HFFc6 (cell line): ENCODE results near the gene LBX1. TPM values are rescaled to one million over a fixed set of nuclear protein-coding genes. Genes with fewer than 3 reads are reported as not detected.

ENCODE experiments used
- DNase-seq: peaks from one replicate; pipeline ENCODE4 v3.0.0-alpha.2; 2018
- H3K27ac Mint-ChIP-seq: 2 replicates; pipeline ENCODE4 v1.8.0; 2020; ENCODE audit warnings: mild to moderate bottlenecking, mixed read lengths
- H3K27me3 Mint-ChIP-seq: 2 replicates; pipeline ENCODE4 v1.8.0; 2021; ENCODE audit warnings: mild to moderate bottlenecking, moderate library complexity, mixed read lengths; ENCODE audit not compliant: insufficient read depth
- H3K36me3 Mint-ChIP-seq: 2 replicates; pipeline ENCODE4 v1.8.0; 2021; ENCODE audit warnings: low read depth, mixed read lengths
- H3K4me1 Mint-ChIP-seq: 2 replicates; pipeline ENCODE4 v1.8.0; 2020; ENCODE audit warnings: low read depth, mixed read lengths
- H3K4me3 Mint-ChIP-seq: 2 replicates; pipeline ENCODE4 v1.8.0; 2020; ENCODE audit warnings: mild to moderate bottlenecking, moderate library complexity, mixed read lengths
- H3K9me3 Mint-ChIP-seq: 2 replicates; pipeline ENCODE4 v1.8.0; 2020; ENCODE audit warnings: mild to moderate bottlenecking, mixed read lengths
- total RNA-seq, 6 experiments: library from RNA; stranded (reverse); fragmentation: NEBNext Ultra II Directional; extraction: Animal tissue kit (Norgen Biotek cat#: 25700); gene quantifications; 2 replicates in 1 of 6; 3 replicates in 5 of 6; pipeline ENCODE4 v1.2.3, GENCODE V29; 2021
- TF ChIP-seq, protein P1 (sequence below): fragments of 200-600 bp; sonication (generic); IDR thresholded peaks from 2 replicates; pipeline ENCODE4 v1.5.0; 2021; ENCODE audit warnings: antibody characterized with exemption, mild to moderate bottlenecking

The LBX1 gene
- total RNA-seq, 6 experiments from 2014 or later = not detected

DNA sequence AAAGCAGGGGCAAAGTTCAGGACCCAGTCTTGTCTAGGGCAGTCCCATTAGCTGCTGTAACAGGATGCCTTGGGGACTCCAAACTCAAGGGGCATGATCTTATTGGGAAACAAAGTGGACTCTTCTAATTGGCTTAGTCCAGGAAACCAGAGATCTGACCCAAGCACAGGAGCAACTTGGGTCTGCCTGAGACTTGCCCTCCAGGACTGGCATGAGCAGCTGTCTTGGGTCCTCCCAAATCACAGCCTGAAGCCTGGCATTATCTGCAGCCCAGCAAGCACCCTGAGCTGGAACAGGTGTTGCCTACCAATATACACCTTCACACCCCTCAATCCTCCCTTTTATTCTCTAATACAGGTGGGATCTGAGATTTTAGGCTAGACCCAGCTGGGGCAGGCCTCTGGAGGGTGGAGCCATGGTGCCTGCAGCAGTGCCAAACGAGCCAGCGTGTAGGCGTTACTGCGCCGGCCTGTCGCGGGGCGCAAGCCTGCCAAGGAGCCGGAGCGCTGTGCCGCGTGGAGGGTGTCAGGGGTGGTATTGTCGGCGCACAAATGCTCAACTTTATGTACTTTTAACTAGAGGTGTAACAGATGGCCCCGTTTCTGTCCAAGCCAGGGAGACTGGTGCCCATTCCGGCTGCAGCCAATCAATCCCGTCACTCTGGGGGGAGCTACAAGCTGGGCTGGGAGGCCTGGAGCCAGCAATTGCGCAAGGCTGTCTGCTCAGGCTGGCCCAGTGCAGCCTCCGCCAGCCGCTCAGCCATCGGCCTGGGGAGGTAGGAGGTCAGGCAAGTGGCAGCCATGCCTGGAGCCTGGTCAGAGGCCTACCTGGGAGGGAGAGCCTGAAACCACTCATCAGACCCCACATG is 12.8 kb upstream of the LBX1 start:
- no peak overlapping the region for H3K4me3 Mint-ChIP-seq

DNA sequence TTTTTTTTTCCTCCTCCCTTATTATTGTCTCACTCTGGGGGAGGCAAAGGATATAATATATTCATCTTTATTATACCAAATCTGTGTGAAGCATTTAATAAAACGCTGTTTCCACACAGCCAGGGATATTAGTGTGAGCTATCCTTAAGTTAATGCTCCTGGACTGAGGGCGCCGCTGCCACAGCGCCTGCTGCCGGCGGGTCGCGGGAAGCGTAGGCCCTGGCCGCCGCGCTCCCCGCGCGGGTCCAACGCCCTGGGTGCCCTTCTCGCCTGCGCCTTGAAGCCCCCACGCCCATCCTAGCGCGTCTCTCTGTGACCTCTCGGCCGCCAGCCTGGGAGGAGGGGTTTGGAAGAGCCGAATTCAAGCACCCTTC is 9.5 kb upstream of the LBX1 start:
- no peak overlapping the region for H3K27ac Mint-ChIP-seq
- H3K4me3 Mint-ChIP-seq = no peak overlapping the region
- H3K27me3 Mint-ChIP-seq = peaks cover 61% of the 10 kb centered on the region
- no peak for DNase-seq
- TF ChIP-seq, protein P1, sequence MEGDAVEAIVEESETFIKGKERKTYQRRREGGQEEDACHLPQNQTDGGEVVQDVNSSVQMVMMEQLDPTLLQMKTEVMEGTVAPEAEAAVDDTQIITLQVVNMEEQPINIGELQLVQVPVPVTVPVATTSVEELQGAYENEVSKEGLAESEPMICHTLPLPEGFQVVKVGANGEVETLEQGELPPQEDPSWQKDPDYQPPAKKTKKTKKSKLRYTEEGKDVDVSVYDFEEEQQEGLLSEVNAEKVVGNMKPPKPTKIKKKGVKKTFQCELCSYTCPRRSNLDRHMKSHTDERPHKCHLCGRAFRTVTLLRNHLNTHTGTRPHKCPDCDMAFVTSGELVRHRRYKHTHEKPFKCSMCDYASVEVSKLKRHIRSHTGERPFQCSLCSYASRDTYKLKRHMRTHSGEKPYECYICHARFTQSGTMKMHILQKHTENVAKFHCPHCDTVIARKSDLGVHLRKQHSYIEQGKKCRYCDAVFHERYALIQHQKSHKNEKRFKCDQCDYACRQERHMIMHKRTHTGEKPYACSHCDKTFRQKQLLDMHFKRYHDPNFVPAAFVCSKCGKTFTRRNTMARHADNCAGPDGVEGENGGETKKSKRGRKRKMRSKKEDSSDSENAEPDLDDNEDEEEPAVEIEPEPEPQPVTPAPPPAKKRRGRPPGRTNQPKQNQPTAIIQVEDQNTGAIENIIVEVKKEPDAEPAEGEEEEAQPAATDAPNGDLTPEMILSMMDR = peak; percentile 65
- no peaks in the 10 kb centered on the region for H3K36me3 Mint-ChIP-seq
- H3K9me3 Mint-ChIP-seq = no peaks in the 10 kb centered on the region
- H3K4me1 Mint-ChIP-seq = peaks cover 6% of the 10 kb centered on the region

More for the DNA sequence above, 12.8 kb upstream of the LBX1 start:
- Mint-ChIP-seq H3K27ac (no peak overlapping the region), H3K4me1 (peaks cover 21% of the 10 kb centered on the region), H3K9me3 (no peaks in the 10 kb centered on the region), H3K36me3 (peaks cover 5% of the 10 kb centered on the region; the same call in 1 of the 2 replicates), H3K27me3 (peaks cover 42% of the 10 kb centered on the region)
- TF ChIP-seq, protein P1 = no peak
- no peak for DNase-seq

DNA sequence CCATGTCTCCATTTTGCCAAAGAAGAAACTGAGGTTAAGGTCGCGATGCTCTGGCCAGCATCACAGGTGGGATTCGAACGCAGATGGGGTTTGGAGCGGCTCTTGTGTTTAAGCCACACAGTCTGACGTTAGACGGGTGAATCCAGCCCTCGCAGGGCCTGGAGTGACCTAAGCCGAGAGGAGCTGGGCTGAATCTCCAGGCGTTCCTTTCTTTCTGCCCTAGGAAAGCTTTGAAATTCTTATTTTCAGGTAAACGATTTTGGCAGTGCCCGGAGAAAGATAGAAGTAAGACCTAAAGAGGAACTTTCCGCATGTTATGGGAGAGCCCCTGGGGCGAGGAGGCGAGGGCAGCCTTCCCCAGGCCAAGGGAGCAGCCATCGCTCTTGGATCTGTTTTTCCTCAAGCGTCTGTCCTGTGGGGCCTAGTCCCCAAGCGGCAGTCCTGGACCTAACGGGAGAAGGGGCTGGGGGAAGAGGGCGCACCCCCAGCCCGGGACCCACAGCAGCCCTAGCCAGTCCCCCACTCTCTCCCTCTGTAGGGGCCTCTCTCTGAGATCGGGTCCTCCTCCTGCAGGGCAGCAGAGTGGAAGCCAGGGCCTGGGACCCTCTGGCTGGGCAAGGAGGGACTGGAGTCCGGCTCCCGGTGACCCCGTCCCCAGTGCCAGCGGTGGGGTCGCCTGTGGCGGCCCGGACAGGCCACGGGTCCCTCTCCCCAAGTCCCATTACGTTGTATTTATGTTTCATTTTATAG is 8.9 kb upstream of the LBX1 start:
- H3K4me1 Mint-ChIP-seq = peaks cover 6% of the 10 kb centered on the region
- TF ChIP-seq, protein P1 = no peak
- H3K27ac Mint-ChIP-seq = no peak overlapping the region
- peaks cover 67% of the 10 kb centered on the region for H3K27me3 Mint-ChIP-seq
- H3K36me3 Mint-ChIP-seq = no peaks in the 10 kb centered on the region
- no peaks in the 10 kb centered on the region for H3K9me3 Mint-ChIP-seq
- no peak overlapping the region for H3K4me3 Mint-ChIP-seq
- no peak for DNase-seq

DNA sequence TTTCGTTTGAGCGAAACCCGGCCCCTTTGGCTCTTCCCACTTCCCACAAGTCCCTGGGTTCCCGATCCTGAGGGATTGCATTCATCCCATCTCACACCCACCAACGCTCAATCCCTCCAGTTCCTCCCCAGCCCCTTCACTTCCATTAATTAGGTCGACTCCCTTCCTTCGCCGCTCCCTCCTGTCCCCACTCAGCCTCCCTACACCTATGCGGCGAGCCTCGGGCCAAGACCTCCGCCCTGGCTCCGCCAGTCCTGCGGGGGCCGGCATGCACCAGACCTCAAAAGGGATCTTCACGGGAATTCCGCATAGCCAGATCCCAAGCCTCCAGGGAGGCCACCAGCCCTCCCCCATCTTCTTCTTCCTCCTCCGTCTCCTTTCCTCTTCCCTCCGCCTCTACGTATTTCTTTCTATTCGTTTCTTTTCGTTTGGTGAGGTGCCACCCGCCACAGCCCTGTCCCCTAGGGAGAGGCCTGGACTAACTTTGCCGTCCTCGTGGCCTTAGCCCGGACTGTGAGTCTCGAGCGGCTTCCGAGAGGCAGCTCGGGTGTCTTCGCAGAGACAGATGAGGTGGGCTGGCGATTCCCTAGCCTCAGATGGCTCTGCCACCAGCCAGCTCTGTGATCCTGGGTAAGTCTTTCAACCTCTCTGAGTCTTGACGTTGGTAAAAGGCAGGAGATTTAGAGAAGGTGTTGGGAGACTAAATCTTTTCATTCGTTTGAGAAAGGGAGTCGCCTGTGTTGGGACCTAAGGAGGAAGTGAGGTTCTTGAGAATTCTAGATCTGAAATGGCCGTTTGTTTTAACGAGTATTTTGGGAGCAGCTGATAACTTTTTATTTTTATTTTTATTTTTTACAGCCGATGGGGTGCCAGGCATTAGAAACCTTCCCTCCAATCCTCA is 8.1 kb upstream of the LBX1 start:
- Mint-ChIP-seq H3K9me3 (no peaks in the 10 kb centered on the region), H3K4me3 (peak overlapping the region; percentile 3; the same call in 1 of the 2 replicates), H3K36me3 (no peaks in the 10 kb centered on the region), H3K27me3 (peaks cover 74% of the 10 kb centered on the region), H3K4me1 (peaks cover 6% of the 10 kb centered on the region), H3K27ac (no peak overlapping the region)
- DNase-seq = no peak
- TF ChIP-seq, protein P1 = no peak

DNA sequence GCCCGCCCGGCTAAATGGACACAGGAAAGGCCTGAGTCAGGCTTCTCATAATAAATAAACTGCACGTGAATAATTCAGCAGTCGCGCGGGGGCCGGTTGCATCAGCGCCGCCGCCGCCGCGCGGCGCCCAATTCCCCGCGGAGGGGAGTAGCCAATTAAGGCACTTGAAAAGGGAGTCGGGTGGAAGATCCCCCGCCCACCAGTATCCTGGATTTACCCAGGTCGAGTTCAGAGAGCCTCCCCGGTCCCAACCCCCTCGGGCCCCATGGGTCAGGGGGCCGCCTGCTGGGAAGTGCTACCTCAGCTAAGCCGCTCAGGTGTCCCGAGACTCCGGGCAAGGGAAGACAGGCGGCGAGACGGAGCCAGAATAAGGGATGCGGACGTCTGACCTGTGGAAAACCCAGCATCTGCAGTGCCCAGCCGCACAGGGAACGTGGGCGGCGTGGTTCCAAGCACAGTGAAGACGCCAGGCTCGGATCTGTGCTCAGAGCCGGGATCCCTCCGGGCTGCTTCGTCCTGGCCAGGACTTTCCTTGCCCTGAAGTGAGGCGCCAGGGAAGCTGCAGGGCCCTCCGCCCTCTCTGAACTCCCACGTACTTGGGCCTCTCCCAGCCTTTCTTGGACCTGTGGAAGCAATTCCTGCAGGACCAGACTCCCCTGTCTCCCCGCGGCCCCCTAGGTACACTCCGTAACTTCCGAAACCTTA is 7.3 kb upstream of the LBX1 start:
- peaks cover 82% of the 10 kb centered on the region for H3K27me3 Mint-ChIP-seq
- H3K4me1 Mint-ChIP-seq = peaks cover 6% of the 10 kb centered on the region
- DNase-seq = peak; percentile 11
- H3K36me3 Mint-ChIP-seq = no peaks in the 10 kb centered on the region
- H3K4me3 Mint-ChIP-seq = peak overlapping the region; percentile 59; the same call in 1 of the 2 replicates
- no peak overlapping the region for H3K27ac Mint-ChIP-seq
- TF ChIP-seq, protein P1 = no peak
- no peaks in the 10 kb centered on the region for H3K9me3 Mint-ChIP-seq
